Activated CD8-positive, alpha-beta T cell treated with anti-CD3 and anti-CD28 coated beads for 36 hours (primary cell): Measurements from ENCODE around the gene MESP1. TPM values are rescaled to one million over a fixed set of nuclear protein-coding genes. Genes with fewer than 3 reads are reported as not detected.

ENCODE experiments used
- ATAC-seq: fragments of 200-7000 bp; cut with Tn5 transposase; one replicate; pipeline ENCODE4 v1.10.0; 2021; ENCODE audit warnings: mild to moderate bottlenecking, moderate library complexity
- CTCF ChIA-PET: fragments of 350-600 bp; sonication (Branson Sonifier 250); formaldehyde crosslinking; loops from one replicate; lab custom pipeline; 2021; ENCODE audit warnings: antibody characterized with exemption; lab: Charles Lee
- POLR2A ChIA-PET: fragments of 350-600 bp; sonication (Branson Sonifier 250); formaldehyde crosslinking; loops from one replicate; lab custom pipeline; 2021; ENCODE audit warnings: antibody characterized with exemption; lab: Charles Lee
- DNase-seq: peaks from one replicate; pipeline ENCODE4 v3.0.0-alpha.2; 2020
- H3K27ac Mint-ChIP-seq: one replicate; pipeline ENCODE4 v1.8.0; 2021; ENCODE audit warnings: mild to moderate bottlenecking, mixed read lengths
- H3K27me3 Mint-ChIP-seq: one replicate; pipeline ENCODE4 v1.8.0; 2021; ENCODE audit warnings: mixed read lengths
- H3K36me3 Mint-ChIP-seq: one replicate; pipeline ENCODE4 v1.8.0; 2021; ENCODE audit warnings: low read depth, mixed read lengths
- H3K4me1 Mint-ChIP-seq: one replicate; pipeline ENCODE4 v1.8.0; 2021; ENCODE audit warnings: low read depth, mixed read lengths
- H3K4me3 Mint-ChIP-seq: one replicate; pipeline ENCODE4 v1.8.0; 2021; ENCODE audit warnings: mild to moderate bottlenecking, moderate library complexity, mixed read lengths
- H3K9me3 Mint-ChIP-seq: one replicate; pipeline ENCODE4 v1.8.0; 2021; ENCODE audit warnings: mixed read lengths
- intact Hi-C: fragments of 100-400 bp; cut with micrococcal nuclease; formaldehyde crosslinking; loops from one replicate; pipeline ENCODE4 v1.10.0; 2022
- total RNA-seq, 2 experiments: library from RNA; stranded (reverse); gene quantifications; one replicate each; pipeline ENCODE4 v1.2.3, GENCODE V29; 2021
- TF ChIP-seq, protein P1 (sequence below): fragments of 200-600 bp; IDR thresholded peaks from one replicate; pipeline ENCODE4 v1.8.0; 2022; ENCODE audit warnings: antibody characterized with exemption, mild to moderate bottlenecking

MESP1 gene
- total RNA-seq, 2 experiments from 2014 or later = 3.4 to 5.3 TPM

DNA sequence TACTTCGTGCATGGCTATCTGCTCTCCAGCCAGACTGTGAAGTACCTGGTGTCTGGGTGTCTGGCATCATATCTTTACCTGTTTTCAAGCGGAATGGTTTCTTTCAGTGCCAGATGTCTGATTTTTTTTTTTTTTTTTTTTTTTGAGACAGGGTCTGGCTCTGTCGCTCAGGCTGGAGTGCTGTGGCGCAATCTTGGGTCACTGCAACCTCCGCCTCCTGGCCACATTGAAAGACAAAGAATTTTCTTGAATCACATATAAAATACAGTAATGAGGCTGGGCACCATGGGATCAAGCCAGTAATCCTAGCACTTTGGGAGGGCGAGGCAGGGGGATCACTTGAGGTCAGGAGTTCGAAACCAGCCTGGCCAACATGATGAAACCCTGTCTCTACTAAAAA, 2.8 kb upstream of the MESP1 start:
- peaks cover 17% of the 10 kb centered on the region for H3K27me3 Mint-ChIP-seq
- no peaks in the 10 kb centered on the region for H3K36me3 Mint-ChIP-seq
- DNase-seq (no peak), ATAC-seq (no peak)
- CTCF ChIA-PET = interaction anchor here (0.8 to 1.7 kb wide), 4 partner anchors 10 to 122 kb away, joined by 4 to 8 read pairs (median 6); no protein-coding TSS in a partner anchor
- TF ChIP-seq, protein P1, sequence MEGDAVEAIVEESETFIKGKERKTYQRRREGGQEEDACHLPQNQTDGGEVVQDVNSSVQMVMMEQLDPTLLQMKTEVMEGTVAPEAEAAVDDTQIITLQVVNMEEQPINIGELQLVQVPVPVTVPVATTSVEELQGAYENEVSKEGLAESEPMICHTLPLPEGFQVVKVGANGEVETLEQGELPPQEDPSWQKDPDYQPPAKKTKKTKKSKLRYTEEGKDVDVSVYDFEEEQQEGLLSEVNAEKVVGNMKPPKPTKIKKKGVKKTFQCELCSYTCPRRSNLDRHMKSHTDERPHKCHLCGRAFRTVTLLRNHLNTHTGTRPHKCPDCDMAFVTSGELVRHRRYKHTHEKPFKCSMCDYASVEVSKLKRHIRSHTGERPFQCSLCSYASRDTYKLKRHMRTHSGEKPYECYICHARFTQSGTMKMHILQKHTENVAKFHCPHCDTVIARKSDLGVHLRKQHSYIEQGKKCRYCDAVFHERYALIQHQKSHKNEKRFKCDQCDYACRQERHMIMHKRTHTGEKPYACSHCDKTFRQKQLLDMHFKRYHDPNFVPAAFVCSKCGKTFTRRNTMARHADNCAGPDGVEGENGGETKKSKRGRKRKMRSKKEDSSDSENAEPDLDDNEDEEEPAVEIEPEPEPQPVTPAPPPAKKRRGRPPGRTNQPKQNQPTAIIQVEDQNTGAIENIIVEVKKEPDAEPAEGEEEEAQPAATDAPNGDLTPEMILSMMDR = no peak
- no peak overlapping the region for H3K27ac Mint-ChIP-seq
- intact Hi-C loops = no loop called here
- H3K9me3 Mint-ChIP-seq = no peaks in the 10 kb centered on the region
- peaks cover 2% of the 10 kb centered on the region for H3K4me1 Mint-ChIP-seq
- H3K4me3 Mint-ChIP-seq = no peak overlapping the region
- POLR2A ChIA-PET = no interaction called here

DNA sequence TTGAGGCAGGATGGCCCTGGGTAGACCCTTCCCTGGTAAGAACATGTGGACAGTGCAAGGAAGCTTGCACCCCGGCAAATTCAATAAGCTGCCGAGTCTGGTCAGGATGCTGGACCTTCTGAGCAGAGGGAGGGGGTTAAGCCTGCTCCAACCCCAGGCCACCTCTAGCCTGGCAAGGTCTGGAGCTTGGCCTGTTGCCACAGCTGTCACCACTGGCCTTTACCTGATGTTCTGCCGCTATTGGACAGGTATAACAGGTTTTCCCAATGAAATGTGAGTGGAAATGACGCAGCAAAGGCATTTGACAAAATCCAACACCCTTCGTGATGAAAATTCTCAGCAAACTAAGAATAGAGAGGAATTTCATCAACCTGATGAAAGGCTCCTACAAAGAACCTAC, 699 bp upstream of the MESP1 start:
- H3K9me3 Mint-ChIP-seq = no peaks in the 10 kb centered on the region
- H3K27me3 Mint-ChIP-seq = peaks cover 13% of the 10 kb centered on the region
- ChIA-PET CTCF (interaction anchor here (3.0 kb wide), 1 partner anchor 123 kb away, joined by 13 read pairs; no protein-coding TSS in a partner anchor), POLR2A (no interaction called here)
- H3K36me3 Mint-ChIP-seq = no peaks in the 10 kb centered on the region
- no peak overlapping the region for H3K4me3 Mint-ChIP-seq
- H3K4me1 Mint-ChIP-seq = peaks cover 2% of the 10 kb centered on the region
- no peak overlapping the region for H3K27ac Mint-ChIP-seq
- ATAC-seq = no peak
- DNase-seq = no peak
- TF ChIP-seq, protein P1 = no peak
- intact Hi-C loops = no loop called here

DNA sequence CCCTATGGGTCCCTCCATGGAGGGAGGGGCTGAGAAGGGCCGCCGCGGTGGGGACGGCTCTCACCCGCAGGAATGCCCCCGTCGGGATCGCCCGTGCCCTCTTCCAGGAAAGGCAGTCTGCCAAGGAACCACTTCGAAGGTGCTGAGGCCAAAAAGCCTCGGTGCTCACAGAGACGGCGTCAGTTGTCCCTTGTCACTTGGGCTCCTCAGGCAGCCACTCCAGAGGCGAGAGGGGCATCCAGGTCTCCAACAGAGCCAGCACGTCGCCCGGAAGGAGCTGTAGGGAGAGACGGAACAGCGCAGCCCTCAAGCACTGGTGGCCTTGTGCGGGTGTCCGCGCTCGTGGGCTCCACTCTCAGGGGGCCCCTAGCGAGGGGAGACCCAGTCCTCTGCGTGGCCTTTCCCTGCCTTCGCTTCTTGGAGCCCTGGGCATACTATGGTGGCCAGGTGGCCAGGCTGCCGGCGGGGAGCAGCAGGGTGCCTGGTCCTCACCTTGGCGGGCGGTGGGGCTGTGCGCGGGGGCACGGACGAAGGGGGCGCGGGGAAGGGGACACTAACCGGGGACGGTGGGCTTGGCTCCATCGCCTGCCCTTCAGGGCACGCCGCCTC, 994 bp downstream of the MESP1 start:
- ChIA-PET CTCF (interaction anchor here (0.8 to 3.0 kb wide), 6 partner anchors 10 to 144 kb away, joined by 3 to 13 read pairs (median 6); partner anchors contain the start of gene AP3S2), POLR2A (interaction anchor here (0.6 to 1.3 kb wide), 3 partner anchors 136 to 310 kb away, joined by 3 to 4 read pairs (median 3); no protein-coding TSS in a partner anchor)
- H3K27me3 Mint-ChIP-seq = peaks cover 13% of the 10 kb centered on the region
- peak overlapping the region; percentile 74 for H3K4me3 Mint-ChIP-seq
- H3K36me3 Mint-ChIP-seq = no peaks in the 10 kb centered on the region
- TF ChIP-seq, protein P1 = no peak
- intact Hi-C loops = no loop called here
- peaks cover 2% of the 10 kb centered on the region for H3K4me1 Mint-ChIP-seq
- DNase-seq (peak; percentile 21), ATAC-seq (peak; percentile 5)
- H3K27ac Mint-ChIP-seq = no peak overlapping the region
- no peaks in the 10 kb centered on the region for H3K9me3 Mint-ChIP-seq

DNA sequence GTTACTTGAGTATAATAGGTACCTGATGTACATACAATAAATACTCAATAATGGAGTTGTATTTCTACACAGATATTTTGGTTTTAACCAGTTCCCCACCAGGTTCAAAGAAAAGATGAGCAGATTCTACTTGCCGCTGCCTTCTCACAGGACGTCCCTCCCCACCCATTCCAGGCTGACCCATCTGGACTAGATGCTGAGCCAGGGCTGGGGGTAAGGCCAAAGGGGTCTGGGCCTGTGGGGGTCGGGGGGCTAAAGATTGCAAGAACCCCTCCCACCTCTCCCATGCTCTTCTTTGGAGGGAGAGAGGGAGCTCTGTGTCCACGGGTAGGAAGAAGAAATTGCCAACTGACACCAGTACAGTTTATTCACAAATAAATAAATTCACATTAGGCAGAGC, 1.5 kb downstream of the MESP1 start:
- POLR2A ChIA-PET = interaction anchor here (0.6 to 1.3 kb wide), 2 partner anchors 137 to 213 kb away, joined by 3 read pairs; no protein-coding TSS in a partner anchor
- Mint-ChIP-seq H3K36me3 (no peaks in the 10 kb centered on the region), H3K4me3 (peak overlapping the region; percentile 74), H3K27ac (no peak overlapping the region), H3K27me3 (peaks cover 13% of the 10 kb centered on the region), H3K9me3 (no peaks in the 10 kb centered on the region), H3K4me1 (peaks cover 2% of the 10 kb centered on the region)
- intact Hi-C loops = no loop called here
- CTCF ChIA-PET = interaction anchor here (1.3 to 3.0 kb wide), 4 partner anchors 9 to 126 kb away, joined by 3 to 13 read pairs (median 11); no protein-coding TSS in a partner anchor
- TF ChIP-seq, protein P1 = no peak
- ATAC-seq (no peak), DNase-seq (no peak)

DNA sequence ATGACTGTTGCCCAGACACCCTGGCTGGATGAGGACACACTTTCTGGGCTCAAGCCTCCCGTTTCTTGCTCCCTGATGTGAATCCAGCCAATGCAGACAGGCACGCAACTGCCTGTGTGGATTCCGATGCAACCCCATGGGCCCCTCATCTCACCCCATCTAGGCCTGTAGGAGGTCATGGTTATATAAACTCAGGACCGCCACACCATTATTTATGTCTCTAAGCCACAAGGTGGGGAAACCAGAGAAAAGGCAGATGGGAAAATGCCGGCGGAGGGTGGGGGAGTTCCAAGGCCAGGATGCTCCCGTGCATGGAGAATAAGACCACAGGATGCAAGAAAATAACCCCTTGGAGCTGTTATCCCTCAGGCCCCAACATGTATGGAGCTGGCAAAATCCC, 2.0 kb downstream of the MESP1 start:
- no peak overlapping the region for H3K27ac Mint-ChIP-seq
- ChIA-PET POLR2A (no interaction called here), CTCF (interaction anchor here (1.3 to 2.2 kb wide), 3 partner anchors 9 to 126 kb away, joined by 3 to 12 read pairs (median 10); no protein-coding TSS in a partner anchor)
- intact Hi-C loops = no loop called here
- no peaks in the 10 kb centered on the region for H3K36me3 Mint-ChIP-seq
- ATAC-seq = no peak
- H3K9me3 Mint-ChIP-seq = no peaks in the 10 kb centered on the region
- TF ChIP-seq, protein P1 = no peak
- DNase-seq = no peak
- H3K4me3 Mint-ChIP-seq = no peak overlapping the region
- peaks cover 2% of the 10 kb centered on the region for H3K4me1 Mint-ChIP-seq
- peaks cover 13% of the 10 kb centered on the region for H3K27me3 Mint-ChIP-seq
